Nasal cavity respiratory epithelium epithelial cell of viscerocranial mucosa (primary cell): ENCODE data around the gene FOXO3B. TPM values are rescaled to one million over a fixed set of nuclear protein-coding genes. Genes with fewer than 3 reads are reported as not detected.

Source experiments
- total RNA-seq: library from RNA; depleted of rRNA; stranded (reverse); fragments of >200 nt; gene quantifications from 2 replicates; pipeline ENCODE4 v1.2.3, GENCODE V29; 2014

FOXO3B gene
- 2.1 and 3.0 TPM in 2 replicates for total RNA-seq

GRCh38 chr17:18681767-18682571 is at the start of gene FOXO3B:
FOXO3B (minus strand) TSS chr17:18682314; CDS start chr17:18681651, 663 bp downstream.

GRCh38 chr17:18644291-18644690 is 37.8 kb downstream of the FOXO3B start, which contains the start of gene TBC1D28:
TBC1D28 (minus strand) TSS chr17:18644391; CDS start chr17:18641352, 3,039 bp downstream.

Other genes starting within 250 kb of the FOXO3B start
- under 0.01 and 0.21 TPM in 2 replicates for gene LGALS9C, start 205.5 kb downstream of the FOXO3B start, total RNA-seq
- gene TBC1D28, start 37.9 kb downstream of the FOXO3B start, total RNA-seq: not detected in 2 replicates
- under 0.01 and 0.14 TPM in 2 replicates for gene FBXW10, start 61.7 kb upstream of the FOXO3B start, total RNA-seq
- 126 and 183 TPM in 2 replicates for gene TVP23B, start 98.9 kb upstream of the FOXO3B start, total RNA-seq
- 46.4 and 50.6 TPM in 2 replicates for gene PRPSAP2, start 175.8 kb upstream of the FOXO3B start, total RNA-seq